Lower leg skin (tissue), 3 donors: Measurements from ENCODE around the gene ARHGAP33.

Experiments
- CTCF ChIP-seq, 3 donors: fragments of 450-650 bp; IDR thresholded peaks; one replicate each; pipeline ENCODE4 v1.5.1; 2016; ENCODE audit warnings: antibody characterized with exemption in 3 of 3, mild to moderate bottlenecking in 3 of 3, moderate library complexity in 2 of 3
- POLR2A ChIP-seq, 2 donors: fragments of 450-650 bp; IDR thresholded peaks; one replicate each; pipeline ENCODE4 v1.6.1; 2016 to 2017; ENCODE audit warnings: antibody characterized with exemption in 2 of 2, mild to moderate bottlenecking in 1 of 2, moderate library complexity in 1 of 2

- TF ChIP-seq CTCF (IDR thresholded peaks at IDR 0.05) = no peak
- TF ChIP-seq POLR2A (IDR thresholded peaks at IDR 0.05) = no peak
Measured at GRCh38 chr19:35780717-35781116, 5.4 kb downstream of the ARHGAP33 start.
